ENCODE data around the gene CETP. TPM values are rescaled to one million over a fixed set of nuclear protein-coding genes. Genes with fewer than 3 reads are reported as not detected.

Gene CETP
- total and polyA plus RNA-seq, 2 of the 13 experiments (the other 11 are each of a cell fraction or from before 2014, with no cell fraction given): 0.31 to 9.8 TPM

DNA sequence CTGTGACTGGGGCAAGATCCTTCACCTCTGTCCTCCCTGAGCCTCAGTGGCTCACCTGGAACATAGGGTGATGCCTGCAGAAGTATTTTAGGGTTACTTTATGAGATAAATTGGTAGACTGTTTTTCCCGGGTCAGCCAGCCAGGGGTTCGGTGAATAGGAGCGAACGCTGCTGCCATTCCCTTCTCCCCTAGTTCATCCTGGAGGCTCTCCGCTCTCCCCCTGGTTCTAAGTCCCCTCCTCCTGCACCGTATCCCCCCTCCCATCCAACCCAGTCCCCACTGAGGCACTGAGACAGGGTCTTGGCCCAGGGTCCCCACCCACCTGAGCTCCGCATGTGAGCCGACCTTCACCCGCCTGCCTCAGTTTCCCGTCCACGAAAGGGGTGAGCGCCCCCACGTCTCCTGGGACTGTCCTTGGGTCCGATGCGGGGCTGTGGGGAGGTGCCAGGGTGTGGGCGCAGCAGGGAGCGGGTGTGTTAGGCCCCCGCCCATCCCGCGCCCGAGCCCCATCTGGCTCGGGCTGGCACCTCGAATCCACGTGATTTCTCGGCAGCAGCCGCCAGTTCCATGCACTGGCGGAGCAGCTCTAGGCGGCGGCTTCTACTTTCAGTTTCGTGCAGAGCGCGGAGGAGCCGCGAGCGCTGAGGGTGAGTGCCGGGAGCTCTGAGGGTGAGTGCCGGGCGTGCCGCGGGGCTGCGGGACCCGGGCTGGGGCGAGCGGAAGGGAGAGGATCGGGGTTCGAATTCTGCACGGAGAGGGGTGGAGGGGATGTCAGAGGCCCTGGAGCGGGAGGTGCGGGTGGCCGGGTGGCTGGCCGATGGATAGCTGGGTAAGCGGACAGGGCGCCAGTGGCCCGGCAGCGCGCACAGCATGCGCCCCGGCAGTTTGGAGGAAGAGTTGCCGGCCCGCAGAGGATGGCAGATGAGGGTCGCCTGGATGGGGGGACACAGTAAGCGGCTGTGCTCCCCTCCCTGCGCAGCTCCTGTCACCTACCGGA, 27.5 kb downstream of the CETP start, which contains the start of gene NLRC5 (continued):
- TF ChIP-seq, protein P1, sequence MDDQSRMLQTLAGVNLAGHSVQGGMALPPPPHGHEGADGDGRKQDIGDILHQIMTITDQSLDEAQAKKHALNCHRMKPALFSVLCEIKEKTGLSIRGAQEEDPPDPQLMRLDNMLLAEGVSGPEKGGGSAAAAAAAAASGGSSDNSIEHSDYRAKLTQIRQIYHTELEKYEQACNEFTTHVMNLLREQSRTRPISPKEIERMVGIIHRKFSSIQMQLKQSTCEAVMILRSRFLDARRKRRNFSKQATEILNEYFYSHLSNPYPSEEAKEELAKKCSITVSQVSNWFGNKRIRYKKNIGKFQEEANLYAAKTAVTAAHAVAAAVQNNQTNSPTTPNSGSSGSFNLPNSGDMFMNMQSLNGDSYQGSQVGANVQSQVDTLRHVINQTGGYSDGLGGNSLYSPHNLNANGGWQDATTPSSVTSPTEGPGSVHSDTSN (CRISPR knock-in tag; IDR thresholded peaks at IDR 0.05; ENCODE audit: borderline replicate concordance): peak; percentile 51
- TF ChIP-seq ZNF547 (CRISPR knock-in tag; IDR thresholded peaks at IDR 0.05): peak; percentile 79
- TF ChIP-seq, protein P2, sequence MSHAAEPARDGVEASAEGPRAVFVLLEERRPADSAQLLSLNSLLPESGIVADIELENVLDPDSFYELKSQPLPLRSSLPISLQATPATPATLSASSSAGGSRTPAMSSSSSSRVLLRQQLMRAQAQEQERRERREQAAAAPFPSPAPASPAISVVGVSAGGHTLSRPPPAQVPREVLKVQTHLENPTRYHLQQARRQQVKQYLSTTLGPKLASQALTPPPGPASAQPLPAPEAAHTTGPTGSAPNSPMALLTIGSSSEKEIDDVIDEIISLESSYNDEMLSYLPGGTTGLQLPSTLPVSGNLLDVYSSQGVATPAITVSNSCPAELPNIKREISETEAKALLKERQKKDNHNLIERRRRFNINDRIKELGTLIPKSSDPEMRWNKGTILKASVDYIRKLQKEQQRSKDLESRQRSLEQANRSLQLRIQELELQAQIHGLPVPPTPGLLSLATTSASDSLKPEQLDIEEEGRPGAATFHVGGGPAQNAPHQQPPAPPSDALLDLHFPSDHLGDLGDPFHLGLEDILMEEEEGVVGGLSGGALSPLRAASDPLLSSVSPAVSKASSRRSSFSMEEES (CRISPR knock-in tag; IDR thresholded peaks at IDR 0.05): peak; percentile 85
- TF ChIP-seq, protein P3, sequence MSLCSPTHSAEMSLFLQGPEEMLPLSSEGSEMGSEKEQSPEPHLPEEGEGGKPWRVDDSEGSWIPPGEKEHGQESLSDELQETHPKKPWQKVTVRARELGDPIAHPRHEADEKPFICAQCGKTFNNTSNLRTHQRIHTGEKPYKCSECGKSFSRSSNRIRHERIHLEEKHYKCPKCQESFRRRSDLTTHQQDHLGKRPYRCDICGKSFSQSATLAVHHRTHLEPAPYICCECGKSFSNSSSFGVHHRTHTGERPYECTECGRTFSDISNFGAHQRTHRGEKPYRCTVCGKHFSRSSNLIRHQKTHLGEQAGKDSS (CRISPR knock-in tag; IDR thresholded peaks at IDR 0.05; ENCODE audit: borderline replicate concordance, low read depth): 0 out of 2 replicates have a peak, but pooled peaks have one; percentile 63
- no peak for TF ChIP-seq ESRRA (CRISPR knock-in tag; IDR thresholded peaks at IDR 0.05; ENCODE audit: low read depth)
- TF ChIP-seq ZNF543 (CRISPR knock-in tag; IDR thresholded peaks at IDR 0.05): no peak; the same call in 1 of the 2 replicates
- TF ChIP-seq ZBTB1 (CRISPR knock-in tag; IDR thresholded peaks at IDR 0.05; ENCODE audit: borderline replicate concordance): no peak
- TF ChIP-seq ZNF326 (CRISPR knock-in tag; IDR thresholded peaks at IDR 0.05; ENCODE audit: borderline replicate concordance): no peak
- no peak for TF ChIP-seq MTF1 (CRISPR knock-in tag; IDR thresholded peaks at IDR 0.05)
- no peak for TF ChIP-seq ZNF670 (CRISPR knock-in tag; IDR thresholded peaks at IDR 0.05; ENCODE audit: borderline replicate concordance)
- TF ChIP-seq ZNF451 (CRISPR knock-in tag; IDR thresholded peaks at IDR 0.05): peak; percentile 86
- no peak for TF ChIP-seq TAF15 (IDR thresholded peaks at IDR 0.05; ENCODE audit: low read depth, low read length, poor library complexity, severe bottlenecking)
- no peak for TF ChIP-seq ZNF234 (CRISPR knock-in tag; conservative IDR thresholded peaks at IDR 0.05)
- TF ChIP-seq HES4 (CRISPR knock-in tag; IDR thresholded peaks at IDR 0.05; ENCODE audit: borderline replicate concordance): 0 out of 2 replicates have a peak, but pooled peaks have one; percentile 34
- 0 out of 2 replicates have a peak, but pooled peaks have one; percentile 62 for TF ChIP-seq ZNF598 (CRISPR knock-in tag; IDR thresholded peaks at IDR 0.05; ENCODE audit: borderline replicate concordance)
- TF ChIP-seq MAFF (IDR thresholded peaks at IDR 0.05; ENCODE audit: low read depth, low read length): no peak
- TF ChIP-seq HDAC1 (CRISPR knock-in tag; IDR thresholded peaks at IDR 0.05): peak; percentile 85
- TF ChIP-seq HNF4A (CRISPR knock-in tag; IDR thresholded peaks at IDR 0.05): peak; percentile 30
- TF ChIP-seq ZNF282 (IDR thresholded peaks at IDR 0.05; ENCODE audit: partially characterized antibody): no peak
- TF ChIP-seq RXRA (CRISPR knock-in tag; IDR thresholded peaks at IDR 0.05): peak; percentile 66; the same call in 1 of the 2 replicates
- TF ChIP-seq, protein P4, sequence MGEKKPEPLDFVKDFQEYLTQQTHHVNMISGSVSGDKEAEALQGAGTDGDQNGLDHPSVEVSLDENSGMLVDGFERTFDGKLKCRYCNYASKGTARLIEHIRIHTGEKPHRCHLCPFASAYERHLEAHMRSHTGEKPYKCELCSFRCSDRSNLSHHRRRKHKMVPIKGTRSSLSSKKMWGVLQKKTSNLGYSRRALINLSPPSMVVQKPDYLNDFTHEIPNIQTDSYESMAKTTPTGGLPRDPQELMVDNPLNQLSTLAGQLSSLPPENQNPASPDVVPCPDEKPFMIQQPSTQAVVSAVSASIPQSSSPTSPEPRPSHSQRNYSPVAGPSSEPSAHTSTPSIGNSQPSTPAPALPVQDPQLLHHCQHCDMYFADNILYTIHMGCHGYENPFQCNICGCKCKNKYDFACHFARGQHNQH (CRISPR knock-in tag; IDR thresholded peaks at IDR 0.05): peak; percentile 34; the same call in 1 of the 2 replicates
- TF ChIP-seq, protein P5, sequence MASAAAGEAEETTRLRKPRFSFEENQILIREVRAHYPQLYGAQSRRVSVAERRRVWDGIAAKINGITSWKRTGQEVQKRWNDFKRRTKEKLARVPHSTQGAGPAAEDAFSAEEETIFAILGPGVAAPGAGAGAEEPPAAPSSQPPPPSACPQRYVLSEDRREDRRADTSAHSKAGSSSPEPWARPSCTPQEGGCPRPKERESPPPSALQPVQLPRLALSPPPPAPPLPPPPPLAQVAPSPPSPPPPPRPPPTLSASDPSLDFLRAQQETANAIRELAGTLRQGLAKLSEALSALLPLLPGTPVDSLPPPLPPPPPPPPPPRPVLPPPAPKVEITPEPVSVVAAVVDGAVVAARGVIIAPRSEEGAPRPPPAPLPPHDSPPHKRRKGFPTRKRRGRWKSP (CRISPR knock-in tag; IDR thresholded peaks at IDR 0.05): peak; percentile 75; the same call in 1 of the 2 replicates
